HG03354 (cell line): ENCODE data around the gene KCNG1.

ENCODE experiments used
- ATAC-seq: cut with Tn5 transposase; IDR thresholded peaks from one replicate; pipeline ENCODE4 v1.9.1; 2021; ENCODE audit warnings: mild to moderate bottlenecking; ENCODE audit not compliant: unreplicated experiment, poor library complexity, severe bottlenecking

Gene KCNG1

GRCh38 chr20:51036827-51037531 lies 14.1 kb upstream of the KCNG1 start:
- no peak for ATAC-seq

- ATAC-seq, result no peak
These were observed 13.3 kb upstream of the KCNG1 start for GRCh38 chr20:51036226-51036625.

- ATAC-seq, result no peak
These were observed 12.2 kb upstream of the KCNG1 start for GRCh38 chr20:51034988-51035656.

DNA sequence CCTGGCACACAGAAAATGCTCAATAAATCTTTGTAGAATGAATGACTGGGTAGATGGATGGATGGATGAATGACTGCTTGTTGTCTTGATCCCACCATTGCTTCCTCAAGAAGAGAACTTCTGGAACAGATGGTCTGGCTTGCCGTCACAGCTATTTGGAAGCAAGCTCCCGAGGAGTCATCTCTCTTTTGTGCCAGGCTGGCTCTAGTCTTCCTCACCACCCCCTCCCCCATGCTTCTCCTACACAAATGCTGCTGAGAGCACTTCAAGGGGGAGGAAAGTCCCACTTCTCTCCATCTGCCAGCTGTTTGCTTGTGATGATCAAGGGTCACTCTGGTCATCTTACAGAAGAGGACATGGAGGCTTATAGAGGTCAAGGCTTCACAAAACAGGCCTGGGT lies 11.6 kb upstream of the KCNG1 start:
- no peak for ATAC-seq

GRCh38 chr20:51029963-51030920 lies 7.3 kb upstream of the KCNG1 start:
- no peak for ATAC-seq

DNA sequence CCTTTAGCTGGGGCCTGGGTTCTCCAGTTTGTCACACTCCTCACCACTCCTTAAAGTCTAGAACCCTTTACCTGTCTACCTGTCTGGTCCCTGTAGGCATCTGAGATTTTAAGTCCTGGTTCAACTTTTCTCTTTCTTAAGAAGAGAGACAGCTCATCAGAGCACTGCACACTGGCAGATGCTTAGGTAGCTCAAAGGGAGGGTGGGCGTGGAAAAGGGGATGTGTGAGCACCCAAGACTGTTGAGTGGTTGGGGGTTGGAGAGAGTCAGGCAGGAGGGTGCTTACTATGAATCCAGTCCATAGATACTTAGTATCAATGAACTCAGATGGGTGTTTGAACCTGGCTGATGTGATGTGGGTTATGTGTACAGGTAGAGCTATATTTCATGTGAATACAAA lies 6.6 kb upstream of the KCNG1 start:
- ATAC-seq, result no peak

- ATAC-seq, result no peak
These were observed 5.8 kb upstream of the KCNG1 start for GRCh38 chr20:51028616-51029212.

- ATAC-seq, result no peak
These were observed 4.3 kb upstream of the KCNG1 start for GRCh38 chr20:51027035-51027795.

- no peak for ATAC-seq
These were observed 3.4 kb upstream of the KCNG1 start for GRCh38 chr20:51026269-51026668.

- no peak for ATAC-seq
These were observed 1.9 kb upstream of the KCNG1 start for GRCh38 chr20:51024761-51025160.

DNA sequence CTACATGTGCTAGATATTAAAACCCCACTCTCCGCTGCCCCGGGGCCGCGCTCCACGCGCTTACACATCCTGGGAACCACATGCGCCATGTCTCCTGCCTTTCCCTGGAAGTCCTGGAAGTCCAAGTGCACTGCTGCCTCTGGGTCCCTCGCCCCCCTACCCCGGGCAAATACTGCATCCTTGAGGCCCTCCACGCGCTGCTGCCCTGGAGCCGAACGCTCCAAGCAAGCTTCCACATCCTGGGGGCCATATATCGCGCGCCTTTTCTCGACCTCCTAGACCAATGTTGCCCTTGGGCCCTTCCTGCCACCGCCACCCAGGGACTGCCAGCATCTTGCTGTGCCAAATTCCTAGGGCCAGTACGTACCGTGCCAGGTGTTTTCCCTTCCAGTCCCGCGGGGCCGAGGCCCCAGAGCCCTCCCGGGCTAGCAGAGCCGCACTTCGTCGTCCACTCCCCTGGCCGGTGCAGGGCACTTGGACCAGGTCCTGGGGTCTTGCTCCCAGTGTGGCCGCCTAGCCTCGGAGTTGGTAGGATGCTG lies 779 bp upstream of the KCNG1 start:
- ATAC-seq, result no peak

DNA sequence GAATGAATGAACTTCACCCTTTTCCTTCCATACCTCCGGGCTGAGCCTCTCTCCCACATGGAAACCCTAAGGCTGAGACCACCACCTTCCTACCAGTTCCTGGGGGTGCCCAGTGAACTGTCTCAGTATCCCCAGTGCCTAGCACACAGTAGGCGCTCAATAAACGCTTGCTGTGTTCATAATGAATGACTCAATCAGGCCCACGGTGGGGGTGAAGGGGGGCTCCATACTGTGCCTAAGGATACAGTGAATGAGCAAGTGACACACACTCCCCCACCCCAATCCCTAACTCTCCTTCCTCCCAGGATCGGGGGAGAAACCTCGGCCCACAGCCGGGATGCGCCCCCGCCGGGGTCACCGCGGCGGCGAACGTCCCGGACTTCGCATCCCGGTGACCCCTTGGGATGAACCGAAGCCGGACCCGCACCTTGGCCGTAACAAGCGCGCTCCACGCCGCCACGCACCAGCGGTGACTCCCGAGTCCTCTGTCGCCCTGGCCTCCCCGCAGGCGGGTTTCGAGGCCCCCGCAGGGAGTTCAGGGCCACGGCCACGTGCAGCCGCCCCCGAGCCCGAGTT lies 592 bp downstream of the KCNG1 start:
- ATAC-seq, result peak; percentile 5

DNA sequence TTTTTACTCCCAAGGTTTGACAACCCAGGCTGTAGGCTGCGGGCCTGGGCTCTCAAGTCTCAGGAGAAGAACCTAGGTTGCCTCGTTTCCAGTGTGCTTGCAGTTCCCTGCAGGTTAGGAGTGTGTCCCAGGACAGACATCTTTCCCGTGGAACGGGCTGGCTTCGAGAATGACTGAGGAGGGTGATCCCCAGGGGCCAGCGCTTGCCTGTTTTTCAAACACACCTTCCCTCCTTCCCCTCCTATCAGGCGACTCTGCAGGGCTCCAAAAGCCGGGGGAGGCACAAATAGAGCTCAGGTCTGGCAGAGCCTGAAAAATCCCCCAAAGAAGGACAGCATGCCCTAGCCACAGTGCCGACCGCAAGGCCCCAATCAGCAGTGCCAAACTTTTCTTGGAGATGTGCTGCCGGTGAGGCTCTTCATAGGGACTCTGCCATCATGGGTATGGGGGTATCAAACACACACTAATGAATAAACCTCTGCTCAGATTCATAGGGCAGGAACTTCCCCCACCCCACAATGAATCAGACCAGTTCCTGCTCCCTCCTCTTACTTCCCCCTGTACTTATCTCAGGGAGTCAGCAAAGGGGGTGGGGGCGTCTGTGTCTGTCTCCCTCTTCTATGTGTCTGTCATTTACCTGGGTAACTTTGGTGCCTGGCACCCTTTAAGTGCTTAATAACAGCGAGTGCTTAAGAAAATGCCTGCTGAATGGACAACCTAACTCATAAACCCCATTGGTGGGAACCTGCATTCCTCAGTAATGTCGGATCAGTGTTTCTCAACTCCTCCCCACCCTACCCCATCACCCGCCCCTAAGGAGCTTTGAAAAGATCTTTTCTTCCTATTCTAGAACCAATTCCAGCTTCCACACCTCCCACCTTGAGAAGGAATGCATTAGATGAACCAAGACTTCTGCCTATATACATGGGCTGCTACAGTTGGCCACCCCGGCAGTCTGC lies 1.6 kb downstream of the KCNG1 start:
- ATAC-seq, result no peak

DNA sequence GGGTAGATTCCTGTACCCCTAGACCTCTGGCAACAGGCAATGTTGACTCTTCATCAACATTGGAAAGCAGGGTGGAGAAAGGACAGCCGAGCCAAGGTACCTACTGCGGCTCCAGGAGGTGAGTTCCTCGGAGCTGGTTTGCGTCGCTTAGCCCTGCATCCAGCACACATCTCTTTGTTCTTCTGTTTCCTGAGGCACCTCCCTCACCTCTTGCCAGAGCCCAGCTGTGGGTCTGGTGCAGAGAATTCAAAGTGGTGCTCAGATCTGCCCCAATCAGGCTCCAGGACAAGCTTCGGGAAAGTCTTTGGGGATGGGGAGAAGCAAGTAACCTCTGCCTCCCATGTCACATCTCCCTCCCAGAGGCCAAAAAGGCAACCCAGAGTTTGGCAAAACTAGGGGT lies 2.2 kb downstream of the KCNG1 start:
- ATAC-seq, result no peak

GRCh38 chr20:51019656-51020592 lies 3.0 kb downstream of the KCNG1 start:
- ATAC-seq, result no peak

DNA sequence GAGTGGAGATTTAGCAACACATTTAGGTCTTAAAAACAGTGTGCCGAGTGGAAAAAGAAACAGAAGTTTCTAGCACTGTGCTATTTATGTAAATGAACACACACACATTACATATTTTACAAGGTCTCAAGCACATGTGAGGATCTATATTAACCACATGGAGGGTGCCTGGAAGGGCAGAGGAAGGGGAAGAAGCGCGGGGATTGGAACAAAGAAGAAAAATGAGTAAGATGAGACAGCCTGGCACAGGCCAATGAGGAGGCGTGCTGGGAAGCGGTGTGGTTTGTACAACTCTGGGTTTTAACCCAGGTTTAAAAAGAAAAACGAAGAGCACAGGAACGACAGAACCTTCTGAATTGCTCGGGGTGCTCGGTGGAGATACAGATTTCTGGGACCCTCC lies 5.7 kb downstream of the KCNG1 start:
- ATAC-seq, result no peak

DNA sequence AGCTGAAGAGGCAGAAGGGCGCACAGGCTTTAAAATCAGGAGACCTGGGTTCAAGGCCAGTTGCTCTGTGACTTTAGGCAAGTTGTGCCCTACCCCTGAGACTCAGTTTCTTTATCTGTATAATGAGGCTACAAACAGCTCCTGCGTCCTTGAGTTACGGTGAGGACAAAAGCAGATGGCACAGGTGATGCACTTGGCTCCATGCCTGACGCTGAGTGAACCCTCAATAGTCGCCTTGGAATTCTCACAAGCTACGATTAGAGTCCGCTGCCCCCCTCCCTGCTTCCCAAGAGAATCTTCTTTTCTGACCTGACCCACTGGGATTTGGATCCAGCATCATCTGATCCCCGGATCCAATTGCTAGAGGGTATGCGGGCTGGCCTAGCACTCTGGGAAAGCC lies 6.4 kb downstream of the KCNG1 start:
- no peak for ATAC-seq
